HG03196 (cell line): ENCODE measurements around the gene TMUB2.

Experiments
- ATAC-seq: cut with Tn5 transposase; IDR thresholded peaks from one replicate; pipeline ENCODE4 v1.9.1; 2021; ENCODE audit not compliant: unreplicated experiment

The TMUB2 gene

DNA sequence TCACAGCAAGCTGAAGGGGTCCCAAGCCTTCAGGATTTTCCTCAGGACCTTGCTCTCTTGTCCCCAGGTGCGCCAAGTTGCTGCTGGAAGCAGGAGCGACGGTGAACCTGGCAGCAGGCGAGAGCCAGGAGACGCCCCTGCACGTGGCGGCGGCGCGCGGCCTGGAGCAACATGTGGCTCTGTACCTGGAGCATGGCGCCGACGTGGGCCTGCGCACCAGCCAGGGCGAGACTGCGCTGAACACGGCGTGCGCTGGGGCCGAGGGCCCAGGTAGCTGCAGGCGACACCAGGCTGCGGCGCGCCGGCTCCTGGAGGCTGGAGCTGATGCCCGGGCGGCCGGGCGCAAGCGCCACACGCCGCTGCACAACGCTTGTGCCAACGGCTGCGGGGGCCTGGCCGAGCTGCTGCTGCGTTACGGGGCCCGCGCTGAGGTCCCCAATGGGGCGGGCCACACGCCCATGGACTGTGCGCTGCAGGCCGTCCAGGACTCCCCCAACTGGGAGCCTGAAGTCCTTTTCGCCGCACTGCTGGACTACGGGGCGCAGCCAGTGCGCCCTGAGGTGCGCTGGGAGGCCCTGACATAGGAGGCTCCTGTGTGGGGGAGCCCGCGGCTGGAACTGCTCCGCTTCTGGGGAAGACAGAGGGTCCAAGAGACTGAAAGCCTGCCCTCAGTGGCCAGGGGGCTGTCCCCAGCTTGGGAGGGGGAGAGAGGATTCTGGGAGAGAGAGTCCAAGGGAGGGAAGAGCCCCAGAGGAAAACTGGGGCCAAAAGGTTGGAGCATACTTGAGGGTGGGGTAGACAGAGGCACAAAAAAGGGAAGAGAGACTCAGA, 9.9 kb upstream of the TMUB2 start:
- no peak for ATAC-seq

DNA sequence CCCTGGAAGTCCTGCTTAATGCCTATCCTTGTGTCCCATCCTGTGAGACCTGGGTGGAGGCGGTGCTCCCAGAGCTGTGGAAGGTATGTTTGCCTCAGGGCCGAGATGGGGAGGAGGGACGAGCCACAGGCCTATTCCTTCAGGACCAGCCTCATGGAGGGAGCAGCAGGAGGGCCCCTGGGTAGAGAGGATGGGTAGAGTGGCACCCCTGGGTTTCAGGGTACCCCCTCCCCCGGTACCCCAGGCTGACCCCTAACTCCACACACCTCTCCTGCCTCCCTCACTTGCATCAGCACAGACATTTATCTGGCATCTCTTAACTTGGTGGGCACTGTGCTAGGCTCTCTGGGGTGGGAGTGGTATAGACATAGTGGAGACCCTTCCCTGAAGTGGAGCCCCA, 9.1 kb upstream of the TMUB2 start:
- ATAC-seq: no peak

DNA sequence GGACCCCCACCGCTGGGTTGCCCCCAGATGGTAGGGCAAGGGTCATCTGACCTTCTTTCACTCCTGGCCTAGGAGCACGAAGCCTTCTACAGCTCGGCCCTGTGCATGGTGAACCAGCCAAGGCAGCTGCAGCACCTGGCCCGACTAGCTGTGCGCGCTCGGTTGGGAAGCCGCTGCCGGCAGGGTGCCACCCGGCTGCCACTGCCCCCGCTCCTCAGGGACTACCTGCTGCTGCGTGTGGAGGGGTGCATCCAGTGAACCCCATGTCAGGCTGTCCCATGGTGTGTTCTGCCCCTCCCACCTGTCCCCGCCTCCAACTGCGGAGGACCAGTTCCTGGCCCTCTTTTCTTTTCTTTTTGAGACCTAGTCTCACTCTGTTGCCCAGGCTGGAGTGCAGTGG, 8.6 kb upstream of the TMUB2 start:
- ATAC-seq: no peak

DNA sequence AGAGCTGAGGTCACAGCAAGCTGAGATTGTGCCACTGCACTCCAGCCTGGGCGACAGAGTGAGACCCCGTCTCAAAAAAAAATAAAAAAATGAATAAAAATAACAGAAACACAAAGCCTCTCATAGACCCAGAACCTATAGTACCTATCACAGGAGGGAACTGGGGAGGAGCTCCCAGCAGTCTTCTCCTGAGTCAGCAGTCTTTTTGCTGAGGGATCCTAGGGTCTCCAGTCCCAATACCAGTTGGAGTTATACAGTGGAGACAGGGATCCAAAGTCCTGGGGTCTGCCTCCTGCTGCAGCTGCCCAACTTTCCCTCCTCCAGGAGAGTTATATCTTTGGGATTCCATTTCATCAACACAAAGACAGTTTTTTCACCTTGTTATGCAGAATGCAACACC, 3.7 kb upstream of the TMUB2 start:
- no peak for ATAC-seq

DNA sequence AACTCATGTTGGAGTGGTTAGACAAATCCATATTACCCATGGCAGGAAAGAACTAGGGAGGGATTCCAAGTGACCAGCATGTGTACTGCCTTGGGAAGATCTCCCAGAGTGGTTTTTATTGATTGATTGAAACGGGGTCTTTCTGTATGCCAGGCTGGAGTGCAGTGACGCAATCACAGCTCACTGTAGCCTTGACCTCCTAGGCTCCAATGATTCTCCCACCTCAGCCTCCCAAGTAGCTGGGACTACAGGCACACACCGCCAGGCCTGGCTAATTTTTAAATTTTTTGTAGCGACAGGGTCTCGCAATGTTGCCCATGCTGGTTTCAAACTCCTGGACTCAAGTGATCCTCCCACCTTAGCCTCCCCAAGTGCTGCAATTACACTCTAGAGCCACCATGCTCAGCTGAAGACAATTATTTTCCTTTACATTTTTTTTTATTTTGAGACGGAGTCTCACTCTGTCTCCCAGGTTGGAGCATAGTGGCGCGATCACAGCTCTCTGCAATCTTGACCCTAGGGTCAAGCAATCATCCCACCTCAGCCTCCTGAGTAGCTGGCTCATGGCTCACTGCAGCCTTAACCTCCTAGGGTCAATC, 2.5 kb upstream of the TMUB2 start:
- no peak for ATAC-seq

GRCh38 chr17:44187131-44187899, 543 bp downstream of the TMUB2 start:
- peak; percentile 39 for ATAC-seq

DNA sequence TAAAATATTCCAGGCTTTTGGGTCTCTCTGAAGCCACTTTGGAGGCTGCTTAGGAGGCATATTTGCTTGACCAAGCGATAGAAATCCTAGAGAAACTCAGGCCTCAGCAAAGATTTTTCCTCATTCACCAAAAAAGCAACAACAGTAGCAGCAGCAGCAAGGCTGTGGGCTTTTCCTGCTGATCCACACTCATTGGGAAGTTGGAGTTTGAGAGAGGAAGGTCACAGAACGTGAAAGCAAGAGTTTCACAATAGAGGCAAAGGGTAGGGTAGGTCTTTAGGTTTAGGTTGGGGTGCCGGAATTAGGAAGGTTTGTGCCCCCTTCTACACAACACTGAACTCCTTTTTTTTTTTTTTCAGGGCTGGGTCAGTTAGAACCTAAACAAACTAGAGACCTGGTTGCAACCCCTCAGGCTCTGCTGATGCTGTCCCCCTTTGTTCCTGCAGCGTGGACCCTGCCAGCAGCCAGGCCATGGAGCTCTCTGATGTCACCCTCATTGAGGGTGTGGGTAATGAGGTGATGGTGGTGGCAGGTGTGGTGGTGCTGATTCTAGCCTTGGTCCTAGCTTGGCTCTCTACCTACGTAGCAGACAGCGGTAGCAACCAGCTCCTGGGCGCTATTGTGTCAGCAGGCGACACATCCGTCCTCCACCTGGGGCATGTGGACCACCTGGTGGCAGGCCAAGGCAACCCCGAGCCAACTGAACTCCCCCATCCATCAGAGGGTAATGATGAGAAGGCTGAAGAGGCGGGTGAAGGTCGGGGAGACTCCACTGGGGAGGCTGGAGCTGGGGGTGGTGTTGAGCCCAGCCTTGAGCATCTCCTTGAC, 2.0 kb downstream of the TMUB2 start:
- no peak for ATAC-seq

- ATAC-seq: no peak
Observed at GRCh38 chr17:44190481-44190880, 3.7 kb downstream of the TMUB2 start.

GRCh38 chr17:44191369-44191768, 4.6 kb downstream of the TMUB2 start:
- ATAC-seq: no peak

DNA sequence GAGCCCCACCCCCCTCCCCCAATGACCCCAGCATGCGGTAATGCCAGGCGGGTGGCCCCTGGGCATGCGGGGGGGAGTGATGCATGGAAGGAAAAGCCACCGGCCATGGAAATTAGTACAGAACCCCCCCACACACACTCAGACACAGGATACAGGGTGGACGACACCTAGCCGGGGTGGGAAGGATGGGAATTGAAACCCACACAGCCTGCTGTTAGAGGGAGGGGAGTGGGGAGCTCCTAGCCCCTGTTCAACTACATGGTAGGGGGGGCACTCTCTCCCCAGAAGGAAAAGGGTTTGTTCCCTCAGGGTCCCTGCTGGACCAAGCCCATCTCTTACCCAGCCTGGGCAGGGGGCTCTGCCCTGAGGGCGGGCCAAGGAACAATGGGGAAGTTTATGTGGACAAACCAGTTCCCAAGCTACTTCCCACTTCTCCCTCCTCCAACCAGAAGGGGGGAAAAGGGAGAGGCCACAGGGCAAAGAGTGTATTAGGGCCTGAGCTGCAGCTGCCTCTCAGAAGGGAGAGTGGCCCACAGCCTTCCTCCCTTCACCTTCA, 5.2 kb downstream of the TMUB2 start:
- ATAC-seq: no peak

GRCh38 chr17:44192750-44193149, 6.0 kb downstream of the TMUB2 start:
- no peak for ATAC-seq

GRCh38 chr17:44193326-44194084, 6.7 kb downstream of the TMUB2 start:
- ATAC-seq: no peak

- ATAC-seq: no peak
Observed at GRCh38 chr17:44197107-44197506, 10.3 kb downstream of the TMUB2 start.

- ATAC-seq: no peak
Observed at GRCh38 chr17:44197980-44198720, 11.4 kb downstream of the TMUB2 start.

DNA sequence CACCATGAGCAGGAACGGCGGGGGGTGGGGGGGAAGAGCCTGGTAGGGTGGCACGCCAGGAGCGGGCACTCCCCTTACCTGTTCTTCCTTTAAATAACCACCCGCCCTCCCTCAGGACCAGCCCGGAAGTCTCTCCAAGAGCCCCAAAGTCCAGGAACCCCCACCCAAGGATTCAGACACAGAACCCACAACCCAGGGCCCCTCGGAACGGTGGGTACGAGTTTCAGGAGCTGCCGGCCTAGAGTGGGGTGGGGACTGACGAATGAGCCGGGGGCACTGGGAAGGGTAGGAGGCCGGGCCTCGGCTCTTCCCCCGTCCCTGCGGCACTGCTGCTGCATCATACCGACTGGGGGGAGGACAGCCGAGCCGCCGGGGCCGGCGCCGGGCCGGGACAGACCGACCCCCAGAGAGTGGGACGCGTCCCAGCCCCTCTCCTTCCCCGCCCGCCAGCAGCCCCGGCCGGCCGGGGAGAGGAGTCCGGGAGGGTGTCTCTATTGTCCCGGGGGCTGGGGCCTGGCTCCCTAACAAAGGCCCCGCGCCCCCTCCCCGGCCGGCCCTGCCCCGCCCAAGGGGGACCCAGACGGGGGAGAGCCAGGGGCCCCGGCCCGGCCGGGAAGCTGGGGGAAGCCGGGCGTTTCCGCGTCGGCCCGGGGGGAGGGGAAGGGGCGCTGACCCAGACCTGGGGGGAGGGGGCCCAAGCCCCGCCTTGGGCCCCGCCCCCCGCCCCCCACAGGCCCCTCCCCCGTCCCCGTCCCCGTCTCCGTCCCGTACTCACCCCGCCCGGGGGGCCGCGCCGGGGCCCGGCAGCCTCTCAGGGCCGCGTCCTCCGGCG, 12.2 kb downstream of the TMUB2 start:
- peak; percentile 20 for ATAC-seq

- ATAC-seq: peak; percentile 65
Observed at GRCh38 chr17:44199553-44200477, 13.0 kb downstream of the TMUB2 start, which contains the start of gene ATXN7L3. Gene ATXN7L3 (minus strand): TSS chr17:44199884. CDS start chr17:44198070, 1,814 bp downstream.

GRCh38 chr17:44200478-44201155, 13.8 kb downstream of the TMUB2 start:
- ATAC-seq: no peak
